GM13977 (cell line): Measurements from ENCODE around the gene PTPN2.

Source experiments
- DNase-seq: peaks from one replicate; pipeline ENCODE4 v3.0.0; 2012; ENCODE audit warnings: low spot score
- in situ Hi-C: fragments of 300-500 bp; cut with MboI; formaldehyde crosslinking; loops from one replicate; pipeline ENCODE4 v1.12.0; 2022; ENCODE audit warnings: low sequenced_read_pairs, low pct_unique_long_range_greater_than_20kb, mixed read lengths, inconsistent platforms; ENCODE audit not compliant: unreplicated experiment
- TF ChIP-seq, protein P1 (sequence below): IDR thresholded peaks from 2 replicates; pipeline ENCODE4 v1.5.1; 2012; ENCODE audit warnings: mild to moderate bottlenecking, control low read depth; ENCODE audit not compliant: insufficient read depth; ENCODE audit errors: extremely low read depth, missing control alignments

Gene PTPN2

DNA sequence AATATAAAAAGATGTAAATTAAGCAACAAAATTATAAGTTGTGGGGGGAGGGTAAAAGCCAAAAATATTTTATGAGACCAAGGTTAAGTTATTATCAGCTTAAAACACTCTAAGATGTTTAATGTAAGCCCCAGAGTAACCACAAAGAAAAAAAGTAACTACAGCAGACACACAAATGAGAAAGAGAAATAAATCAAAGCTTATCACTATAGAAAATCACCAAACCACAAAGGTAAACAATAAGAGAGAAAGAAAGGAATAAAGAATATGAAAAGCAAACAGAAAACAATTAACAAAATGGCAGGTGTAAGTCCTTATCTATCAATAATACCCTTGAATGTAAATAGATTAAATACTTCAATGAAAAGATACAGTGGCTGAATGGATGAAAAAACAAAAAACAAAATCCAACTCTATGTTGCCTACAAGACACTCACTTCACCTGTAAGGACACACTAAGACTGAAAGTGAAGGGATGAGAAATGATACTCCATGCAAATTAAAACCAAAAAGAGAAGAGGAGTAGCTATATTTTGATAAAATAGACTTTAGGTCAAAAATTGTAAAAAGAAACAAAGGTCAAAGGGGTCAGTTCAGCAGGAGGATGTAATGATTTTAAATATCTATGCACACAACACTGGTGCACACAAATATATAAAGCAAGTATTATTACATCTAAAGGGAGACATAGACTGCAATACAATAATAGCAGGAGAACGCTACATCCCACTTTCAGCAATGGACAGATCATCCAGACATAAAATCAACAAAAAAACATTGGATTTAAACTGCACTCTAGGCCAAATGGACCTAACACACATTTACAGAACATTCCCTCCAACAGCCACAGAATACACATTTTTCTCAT, 80.7 kb downstream of the PTPN2 start:
- DNase-seq = no peak
- in situ Hi-C loops = no loop called here
- TF ChIP-seq, protein P1, sequence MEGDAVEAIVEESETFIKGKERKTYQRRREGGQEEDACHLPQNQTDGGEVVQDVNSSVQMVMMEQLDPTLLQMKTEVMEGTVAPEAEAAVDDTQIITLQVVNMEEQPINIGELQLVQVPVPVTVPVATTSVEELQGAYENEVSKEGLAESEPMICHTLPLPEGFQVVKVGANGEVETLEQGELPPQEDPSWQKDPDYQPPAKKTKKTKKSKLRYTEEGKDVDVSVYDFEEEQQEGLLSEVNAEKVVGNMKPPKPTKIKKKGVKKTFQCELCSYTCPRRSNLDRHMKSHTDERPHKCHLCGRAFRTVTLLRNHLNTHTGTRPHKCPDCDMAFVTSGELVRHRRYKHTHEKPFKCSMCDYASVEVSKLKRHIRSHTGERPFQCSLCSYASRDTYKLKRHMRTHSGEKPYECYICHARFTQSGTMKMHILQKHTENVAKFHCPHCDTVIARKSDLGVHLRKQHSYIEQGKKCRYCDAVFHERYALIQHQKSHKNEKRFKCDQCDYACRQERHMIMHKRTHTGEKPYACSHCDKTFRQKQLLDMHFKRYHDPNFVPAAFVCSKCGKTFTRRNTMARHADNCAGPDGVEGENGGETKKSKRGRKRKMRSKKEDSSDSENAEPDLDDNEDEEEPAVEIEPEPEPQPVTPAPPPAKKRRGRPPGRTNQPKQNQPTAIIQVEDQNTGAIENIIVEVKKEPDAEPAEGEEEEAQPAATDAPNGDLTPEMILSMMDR = no peak

DNA sequence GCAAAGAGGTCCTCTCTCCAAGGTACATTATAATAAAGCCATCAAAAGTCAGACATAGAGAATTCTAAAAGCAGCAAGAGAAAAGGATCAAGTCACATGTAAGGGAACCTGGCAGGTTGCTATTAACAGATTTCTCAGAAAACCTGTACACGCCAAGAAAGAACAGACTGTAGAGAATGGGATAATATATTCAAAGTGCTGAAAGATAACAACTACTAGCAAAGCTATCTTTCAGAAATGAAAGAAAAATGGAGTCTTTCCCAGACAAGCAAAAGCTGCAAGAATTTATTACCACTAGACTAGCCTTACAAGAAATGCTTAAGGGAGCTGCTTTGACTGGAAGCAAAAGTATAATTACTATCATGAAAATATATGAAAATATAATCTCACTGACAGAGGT, 81.5 kb downstream of the PTPN2 start:
- in situ Hi-C loops = no loop called here
- DNase-seq = no peak
- TF ChIP-seq, protein P1 = no peak

DNA sequence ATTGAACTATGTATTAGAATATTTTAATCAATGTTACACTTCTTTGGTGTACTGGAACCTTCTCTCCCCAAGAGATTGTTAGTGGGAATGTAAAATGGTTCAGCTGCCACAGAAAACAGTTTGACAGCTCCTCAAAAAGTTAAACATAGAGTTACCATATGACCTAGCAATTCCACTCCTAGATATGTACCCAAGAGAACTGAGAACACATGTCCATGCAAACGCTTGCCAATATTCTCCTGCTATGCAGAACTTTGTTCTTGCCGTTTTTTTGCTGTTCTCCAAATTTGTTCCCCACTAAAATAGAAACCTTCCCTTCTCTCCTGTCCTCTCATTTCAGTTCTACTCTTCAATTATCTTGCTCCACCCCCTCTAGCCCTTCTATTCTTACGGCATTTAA, 87.6 kb downstream of the PTPN2 start:
- in situ Hi-C loops = no loop called here
- TF ChIP-seq, protein P1 = no peak
- no peak for DNase-seq

DNA sequence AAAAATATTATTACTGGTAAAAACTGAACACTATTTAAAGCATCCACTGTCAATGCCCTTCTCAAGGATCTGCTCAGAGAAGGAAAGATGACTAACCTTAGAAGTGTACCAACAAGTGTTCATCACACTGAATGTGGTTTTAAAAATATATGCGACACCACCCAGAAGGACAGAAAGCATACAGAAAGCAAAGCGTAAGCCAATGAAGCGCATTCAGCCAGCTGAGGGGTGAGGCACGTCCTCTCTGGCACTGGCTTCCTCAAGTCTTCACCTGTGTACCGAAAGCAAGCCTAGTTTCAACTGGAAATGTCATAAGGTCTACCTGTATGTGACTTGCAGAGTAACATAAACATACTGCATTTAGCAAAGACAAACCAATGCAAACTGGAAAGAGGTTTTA, 92.4 kb downstream of the PTPN2 start:
- TF ChIP-seq, protein P1 = no peak
- DNase-seq = no peak
- in situ Hi-C loops = no loop called here

- in situ Hi-C loops = no loop called here
- no peak for DNase-seq
- TF ChIP-seq, protein P1 = no peak
These were observed 97.4 kb downstream of the PTPN2 start for GRCh38 chr18:12786669-12787068.

- no peak for DNase-seq
- TF ChIP-seq, protein P1 = no peak
- in situ Hi-C loops = no loop called here
These were observed 100.5 kb downstream of the PTPN2 start for GRCh38 chr18:12783524-12783923.
